Epithelial cell of umbilical artery (primary cell): ENCODE results near the gene FGF4. TPM values are rescaled to one million over a fixed set of nuclear protein-coding genes. Genes with fewer than 3 reads are reported as not detected.

Experiments used
- total RNA-seq: library from RNA; depleted of rRNA; stranded (reverse); fragments of >200 nt; gene quantifications from 2 replicates; pipeline ENCODE4 v1.2.3, GENCODE V29; 2014

Gene FGF4, protein sequence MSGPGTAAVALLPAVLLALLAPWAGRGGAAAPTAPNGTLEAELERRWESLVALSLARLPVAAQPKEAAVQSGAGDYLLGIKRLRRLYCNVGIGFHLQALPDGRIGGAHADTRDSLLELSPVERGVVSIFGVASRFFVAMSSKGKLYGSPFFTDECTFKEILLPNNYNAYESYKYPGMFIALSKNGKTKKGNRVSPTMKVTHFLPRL
- not detected in 2 replicates for total RNA-seq

DNA sequence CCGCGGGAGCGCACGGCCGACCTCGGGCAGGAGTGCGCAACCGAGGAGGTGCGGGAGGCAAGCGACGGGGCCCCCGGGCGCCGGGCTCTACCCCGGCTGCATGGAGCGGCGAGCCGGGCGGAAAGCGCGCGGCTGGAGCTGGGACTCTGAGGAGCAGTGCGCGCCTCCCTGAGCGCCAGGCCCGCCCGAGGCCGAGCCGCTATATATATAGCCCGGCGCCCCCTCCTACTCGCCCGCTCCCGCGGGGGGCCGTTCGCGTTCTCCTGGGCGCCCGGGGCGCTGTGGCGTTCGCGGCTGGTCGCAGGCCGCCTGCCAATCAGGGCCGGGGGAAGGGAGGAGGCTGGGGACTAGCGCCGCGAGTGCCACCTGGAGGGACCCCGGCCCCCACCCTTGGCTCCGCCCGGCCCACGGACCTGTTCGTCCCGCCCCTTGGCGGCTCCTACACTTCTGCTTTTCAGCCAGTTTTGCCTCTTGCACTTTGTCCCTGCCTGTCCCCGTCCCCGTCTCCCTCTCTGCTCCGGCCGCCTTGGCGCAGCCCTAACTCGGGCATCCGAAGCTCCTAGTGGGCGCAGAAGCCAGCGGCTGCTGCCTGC, at the start of gene FGF4:
Gene FGF4 (minus strand): TSS at position 179 of the 593 bp plus-strand sequence. CDS start 257 bp downstream, outside the sequence.

GRCh38 chr11:69818603-69819441, 43.7 kb upstream of the FGF4 start, which contains the start of gene FGF3:
TSS of gene FGF3 (minus strand) at chr11:69819416. CDS start at chr11:69818933, 483 bp downstream.

Other genes starting within 250 kb of the FGF4 start
- gene CCND1, start 134.2 kb downstream of the FGF4 start, total RNA-seq = 119 and 359 TPM in 2 replicates
- 14.1 and 21.1 TPM in 2 replicates for gene LTO1, start 100.0 kb downstream of the FGF4 start, total RNA-seq
- gene FGF19, start 71.3 kb downstream of the FGF4 start, total RNA-seq = not detected in 2 replicates
- not detected in 2 replicates for gene FGF3, start 44.1 kb upstream of the FGF4 start, total RNA-seq